Measurements from ENCODE around the gene IGF2BP2.
"Not testable (repeated sequence)": the region's sequence is repeated elsewhere in the genome, so short reads cannot be mapped to it uniquely, and the experiment has no call there.

Gene IGF2BP2

DNA sequence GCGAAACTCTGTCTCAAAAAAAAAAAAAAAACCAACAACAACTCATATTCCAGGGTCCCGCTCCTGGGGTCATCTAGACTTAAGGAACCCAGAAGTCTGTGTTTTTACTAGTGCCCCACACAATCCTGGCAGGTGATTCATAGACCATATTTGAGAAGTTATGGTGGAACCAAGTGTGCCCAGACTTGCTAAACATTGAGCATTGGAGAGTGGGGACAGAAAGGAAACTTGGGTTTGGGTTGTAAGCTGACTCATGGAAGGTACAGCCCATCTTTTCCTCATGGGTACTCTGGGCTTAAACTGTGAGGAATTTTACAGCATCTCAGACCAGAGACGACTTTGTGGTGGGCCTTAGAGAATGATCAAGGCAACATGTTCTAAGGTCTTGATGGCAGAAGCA is 18.3 kb upstream of the IGF2BP2 start:
- no peak for TF ChIP-seq ARNTL (CRISPR knock-in tag; IDR thresholded peaks at IDR 0.05; ENCODE audit: borderline replicate concordance, low read depth)
- ATAC-seq = no peak

GRCh38 chr3:185842241-185842640 is 17.4 kb upstream of the IGF2BP2 start:
- TF ChIP-seq ZFP30 (CRISPR knock-in tag; IDR thresholded peaks at IDR 0.05) (no peak), SNAI2 (CRISPR knock-in tag; IDR thresholded peaks at IDR 0.05) (no peak), RARB (CRISPR knock-in tag; IDR thresholded peaks at IDR 0.05) (no peak), TCF4 (CRISPR knock-in tag; IDR thresholded peaks at IDR 0.05; ENCODE audit: borderline replicate concordance) (no peak), CSDC2 (CRISPR knock-in tag; IDR thresholded peaks at IDR 0.05) (no peak), PATZ1 (CRISPR knock-in tag; IDR thresholded peaks at IDR 0.05; ENCODE audit: borderline replicate concordance) (no peak), ISL1 (CRISPR knock-in tag; IDR thresholded peaks at IDR 0.05) (no peak), BACH2 (CRISPR knock-in tag; IDR thresholded peaks at IDR 0.05; ENCODE audit: borderline replicate concordance) (no peak)
- TF ChIP-seq, protein P1, sequence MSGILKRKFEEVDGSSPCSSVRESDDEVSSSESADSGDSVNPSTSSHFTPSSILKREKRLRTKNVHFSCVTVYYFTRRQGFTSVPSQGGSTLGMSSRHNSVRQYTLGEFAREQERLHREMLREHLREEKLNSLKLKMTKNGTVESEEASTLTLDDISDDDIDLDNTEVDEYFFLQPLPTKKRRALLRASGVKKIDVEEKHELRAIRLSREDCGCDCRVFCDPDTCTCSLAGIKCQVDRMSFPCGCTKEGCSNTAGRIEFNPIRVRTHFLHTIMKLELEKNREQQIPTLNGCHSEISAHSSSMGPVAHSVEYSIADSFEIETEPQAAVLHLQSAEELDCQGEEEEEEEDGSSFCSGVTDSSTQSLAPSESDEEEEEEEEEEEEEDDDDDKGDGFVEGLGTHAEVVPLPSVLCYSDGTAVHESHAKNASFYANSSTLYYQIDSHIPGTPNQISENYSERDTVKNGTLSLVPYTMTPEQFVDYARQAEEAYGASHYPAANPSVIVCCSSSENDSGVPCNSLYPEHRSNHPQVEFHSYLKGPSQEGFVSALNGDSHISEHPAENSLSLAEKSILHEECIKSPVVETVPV (CRISPR knock-in tag; IDR thresholded peaks at IDR 0.05) = no peak
- ATAC-seq = no peak

DNA sequence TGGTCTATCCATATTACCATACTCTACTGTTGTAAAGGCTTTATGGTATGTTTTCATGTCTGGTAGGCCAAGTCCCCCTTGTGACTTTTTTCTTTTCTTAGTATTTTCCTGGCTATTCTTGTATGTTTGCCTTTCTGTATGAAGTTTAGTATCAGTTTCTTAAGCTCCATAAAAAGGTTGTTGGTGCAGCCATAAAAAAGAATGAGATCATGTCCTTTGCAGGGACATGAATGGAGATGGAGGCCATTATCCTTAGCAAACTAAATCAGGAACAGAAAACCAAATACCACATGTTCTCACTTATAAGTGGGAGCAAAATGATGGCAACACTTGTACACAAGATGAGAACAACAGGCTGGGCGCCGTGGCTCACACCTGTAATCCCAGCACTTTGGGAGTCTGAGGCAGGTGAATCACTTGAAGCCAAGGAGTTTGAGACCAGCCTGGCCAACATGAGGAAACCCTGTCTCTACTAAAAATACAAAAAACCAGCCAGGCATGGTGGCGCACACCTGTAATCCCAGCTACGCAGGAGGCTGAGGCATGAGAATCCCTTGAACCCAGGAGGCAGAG is 13.7 kb upstream of the IGF2BP2 start:
- ATAC-seq = not testable (repeated sequence)

- peak; percentile 66 for ATAC-seq
- no peak for TF ChIP-seq TOX (CRISPR knock-in tag; IDR thresholded peaks at IDR 0.05; ENCODE audit: borderline replicate concordance)
- no peak for TF ChIP-seq SNAI2 (CRISPR knock-in tag; IDR thresholded peaks at IDR 0.05)
- TF ChIP-seq, protein P2, sequence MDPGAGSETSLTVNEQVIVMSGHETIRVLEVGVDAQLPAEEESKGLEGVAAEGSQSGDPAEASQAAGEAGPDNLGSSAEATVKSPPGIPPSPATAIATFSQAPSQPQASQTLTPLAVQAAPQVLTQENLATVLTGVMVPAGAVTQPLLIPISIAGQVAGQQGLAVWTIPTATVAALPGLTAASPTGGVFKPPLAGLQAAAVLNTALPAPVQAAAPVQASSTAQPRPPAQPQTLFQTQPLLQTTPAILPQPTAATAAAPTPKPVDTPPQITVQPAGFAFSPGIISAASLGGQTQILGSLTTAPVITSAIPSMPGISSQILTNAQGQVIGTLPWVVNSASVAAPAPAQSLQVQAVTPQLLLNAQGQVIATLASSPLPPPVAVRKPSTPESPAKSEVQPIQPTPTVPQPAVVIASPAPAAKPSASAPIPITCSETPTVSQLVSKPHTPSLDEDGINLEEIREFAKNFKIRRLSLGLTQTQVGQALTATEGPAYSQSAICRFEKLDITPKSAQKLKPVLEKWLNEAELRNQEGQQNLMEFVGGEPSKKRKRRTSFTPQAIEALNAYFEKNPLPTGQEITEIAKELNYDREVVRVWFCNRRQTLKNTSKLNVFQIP (CRISPR knock-in tag; IDR thresholded peaks at IDR 0.05; ENCODE audit: borderline replicate concordance, low read depth) = no peak
- no peak for TF ChIP-seq TSHZ2 (CRISPR knock-in tag; IDR thresholded peaks at IDR 0.05)
- no peak for TF ChIP-seq ZNF565 (CRISPR knock-in tag; conservative IDR thresholded peaks at IDR 0.05; ENCODE audit: low read depth)
- TF ChIP-seq CREB5 (CRISPR knock-in tag; IDR thresholded peaks at IDR 0.05; ENCODE audit: low read depth) = no peak
- TF ChIP-seq OSR1 (CRISPR knock-in tag; IDR thresholded peaks at IDR 0.05) = no peak
- no peak for TF ChIP-seq RARB (CRISPR knock-in tag; IDR thresholded peaks at IDR 0.05)
- no peak for TF ChIP-seq ESRRG (CRISPR knock-in tag; IDR thresholded peaks at IDR 0.05)
- no peak for TF ChIP-seq PPARA (CRISPR knock-in tag; IDR thresholded peaks at IDR 0.05; ENCODE audit: borderline replicate concordance)
- TF ChIP-seq ISL1 (CRISPR knock-in tag; IDR thresholded peaks at IDR 0.05) = no peak
- TF ChIP-seq BACH2 (CRISPR knock-in tag; IDR thresholded peaks at IDR 0.05; ENCODE audit: borderline replicate concordance) = no peak
These were observed 12.6 kb upstream of the IGF2BP2 start for GRCh38 chr3:185837414-185837813.

All from SK-N-SH treated with all-trans-retinoic acid at 6 μM for 48 hours (cell line).